ENCODE measurements around the gene KRT14.
"Not testable (repeated sequence)": the region's sequence is repeated elsewhere in the genome, so short reads cannot be mapped to it uniquely, and the experiment has no call there.

The KRT14 gene

GRCh38 chr17:41545829-41546410, 40.8 kb downstream of the KRT14 start:
- no peak for DNase-seq

DNA sequence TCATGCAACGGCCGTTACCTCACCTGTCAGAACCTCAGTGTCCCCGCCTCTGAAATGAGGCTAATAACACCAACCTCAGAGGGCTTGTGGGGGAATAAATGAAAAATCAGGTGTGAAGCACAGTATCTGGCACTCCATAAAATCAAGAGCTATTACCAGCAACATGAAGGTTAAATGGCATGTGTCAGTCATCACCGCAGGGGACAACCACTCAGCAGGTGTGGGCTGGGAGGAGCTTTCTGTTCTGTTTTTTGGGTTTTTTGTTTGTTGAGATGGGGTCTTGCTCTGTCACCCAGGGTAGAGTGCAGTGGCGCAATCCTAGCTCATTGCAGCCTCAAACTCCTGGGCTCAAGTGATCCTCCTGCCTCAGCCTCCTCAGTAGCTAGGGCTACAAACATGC, 41.8 kb downstream of the KRT14 start:
- no peak for DNase-seq

DNA sequence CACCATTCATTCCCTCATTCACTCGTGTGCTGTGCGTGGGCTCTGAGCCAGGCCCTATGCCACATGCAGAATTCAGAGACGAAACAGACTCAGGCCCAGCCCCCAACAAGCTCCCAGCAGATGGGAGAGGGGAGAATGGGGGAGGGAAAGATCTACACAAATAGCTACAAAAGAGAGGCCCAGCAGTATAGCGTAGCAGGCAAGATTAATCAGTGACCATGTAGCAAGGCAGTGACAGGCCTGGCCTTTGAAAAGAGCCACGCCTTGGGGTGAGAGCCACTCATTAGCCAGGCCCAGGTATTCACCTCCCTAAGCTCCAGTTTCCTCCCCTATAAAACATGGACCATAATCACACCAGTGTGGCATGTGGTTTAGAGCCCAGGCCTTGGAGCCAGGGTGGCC, 42.2 kb downstream of the KRT14 start:
- no peak for DNase-seq

DNA sequence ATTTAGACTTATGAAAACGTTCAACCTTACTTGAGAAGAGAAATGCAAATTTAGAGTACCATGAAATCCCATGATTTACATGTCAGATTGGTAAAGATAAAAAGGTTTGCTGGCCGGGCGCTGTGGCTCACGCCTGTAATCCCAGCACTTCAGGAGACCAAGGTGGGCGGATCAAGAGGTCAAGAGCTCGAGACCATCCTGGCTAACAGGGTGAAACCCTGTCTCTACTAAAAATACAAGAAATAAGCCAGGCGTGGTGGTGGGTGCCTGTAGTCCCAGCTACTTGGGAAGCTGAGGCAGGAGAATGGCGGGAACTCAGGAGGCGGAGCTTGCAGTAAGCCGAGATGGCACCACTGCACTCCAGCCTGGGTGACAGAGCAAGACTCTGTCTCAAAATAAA, 43.9 kb downstream of the KRT14 start:
- not testable (repeated sequence) for DNase-seq

DNA sequence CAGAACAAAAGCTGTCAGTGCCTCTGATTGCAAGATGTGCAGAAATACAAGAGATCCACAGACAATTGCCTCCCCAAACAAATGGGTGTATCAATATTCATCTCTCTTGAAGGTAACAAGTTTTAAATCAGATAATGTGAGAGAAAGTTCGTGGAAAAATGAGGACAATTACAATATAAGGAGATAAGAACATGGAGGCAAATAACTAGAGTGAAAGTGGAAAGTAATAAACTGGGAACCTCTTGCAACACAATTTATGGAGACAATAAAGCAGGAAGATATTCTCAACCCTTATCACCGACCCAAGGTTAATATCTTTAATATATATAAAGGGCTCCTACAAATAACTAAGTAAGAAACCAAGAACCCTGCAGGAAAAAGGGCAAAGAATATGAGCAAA, 44.3 kb downstream of the KRT14 start:
- no peak for DNase-seq

- DNase-seq: no peak
Observed at GRCh38 chr17:41540921-41541625, 45.6 kb downstream of the KRT14 start.

DNA sequence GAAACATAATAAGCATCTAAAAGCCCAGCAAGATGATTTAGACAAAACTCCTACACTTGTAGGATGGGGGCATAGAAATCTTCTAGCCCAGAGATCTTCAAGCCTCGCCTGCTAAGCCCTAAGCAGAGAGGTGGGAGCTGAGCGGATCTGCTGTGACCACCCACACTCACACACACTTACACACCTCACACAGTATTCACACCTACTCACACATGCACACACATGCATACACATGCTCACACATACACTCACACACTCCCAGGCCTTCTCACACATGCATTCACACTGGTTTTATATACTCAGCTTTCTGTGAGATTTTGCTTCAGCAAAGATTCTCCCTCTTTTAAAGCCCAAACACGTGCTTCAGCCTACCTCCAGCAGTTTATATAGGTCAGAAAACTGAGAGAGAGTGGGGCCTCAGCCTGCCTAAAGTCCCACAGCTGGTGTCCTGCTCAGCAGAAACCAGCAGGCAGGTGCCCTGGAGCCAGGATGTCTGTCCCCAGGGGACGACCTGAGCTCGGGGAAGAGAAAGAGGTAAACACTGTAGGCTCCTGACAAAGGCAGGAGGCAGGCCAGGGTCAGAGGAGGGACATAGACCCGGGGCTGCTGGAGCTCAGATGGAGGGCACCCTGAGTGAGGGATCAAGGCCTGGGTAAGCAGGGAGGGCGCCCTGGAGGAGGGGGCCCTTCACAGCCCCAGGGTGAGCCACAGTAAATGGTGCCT, 46.6 kb downstream of the KRT14 start:
- no peak for DNase-seq

DNA sequence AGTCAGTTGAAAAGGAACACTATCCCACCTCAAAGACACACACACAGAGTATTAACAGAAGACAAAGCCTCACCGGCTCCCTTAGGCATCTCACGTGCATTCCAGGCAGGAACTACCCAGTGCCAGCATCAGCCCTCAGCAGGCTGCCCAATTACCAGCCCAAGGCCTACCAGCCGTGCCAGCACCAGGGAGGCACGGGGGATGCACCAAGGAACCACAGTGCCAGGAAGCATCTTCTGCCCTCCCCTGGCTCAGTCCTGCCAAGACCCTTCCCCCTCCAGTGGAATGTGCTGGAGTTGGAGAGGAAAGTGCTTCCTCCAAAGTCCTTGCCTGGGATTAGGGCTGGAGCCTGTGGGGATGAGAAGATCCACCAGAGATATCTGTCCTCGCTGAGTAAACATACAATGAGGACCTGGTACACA, 47.6 kb downstream of the KRT14 start:
- no peak for DNase-seq

DNA sequence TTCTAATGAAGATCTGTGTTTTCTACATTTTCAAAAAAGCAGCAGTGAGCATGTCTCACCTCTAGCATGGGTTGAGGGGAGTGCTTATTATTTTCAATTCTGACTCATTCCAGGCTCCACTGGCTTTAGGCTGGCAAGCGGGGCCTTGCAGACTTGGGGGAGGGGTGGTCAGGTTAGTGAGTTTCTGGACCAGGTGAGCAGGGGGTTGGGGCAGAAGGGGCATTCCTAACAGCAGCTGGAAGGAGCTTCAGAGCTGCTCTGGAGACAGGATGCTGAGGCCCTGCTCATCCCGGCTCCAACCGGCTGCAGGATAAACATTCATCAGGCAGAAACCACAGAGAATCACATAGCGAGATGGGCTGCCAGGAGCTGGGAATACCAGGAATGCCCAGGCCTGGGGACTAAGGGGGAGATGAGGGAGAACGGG, 48.1 kb downstream of the KRT14 start:
- DNase-seq: no peak

DNA sequence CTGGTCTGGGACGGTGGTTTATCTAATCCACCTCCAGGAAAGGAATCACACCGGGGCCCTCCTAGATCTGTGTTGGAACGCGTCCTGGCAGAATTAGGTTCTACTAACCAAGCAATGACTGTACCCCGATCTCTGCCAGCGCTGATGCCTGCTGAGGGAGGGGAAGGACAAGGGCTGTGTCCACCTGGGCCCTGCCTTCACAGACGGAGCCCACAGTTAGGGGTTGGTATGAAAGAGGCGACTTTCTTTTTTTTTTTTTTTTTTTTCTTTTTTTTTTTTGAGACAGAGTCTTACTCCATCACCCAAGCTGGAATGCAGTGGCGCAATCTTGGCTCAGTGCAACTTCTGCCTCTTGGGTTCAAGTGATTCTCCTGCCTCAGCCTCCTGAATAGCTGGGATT, 48.7 kb downstream of the KRT14 start:
- DNase-seq: no peak

GRCh38 chr17:41537614-41537954, 49.1 kb downstream of the KRT14 start:
- no peak for DNase-seq

- DNase-seq: no peak
Observed at GRCh38 chr17:41536741-41537613, 49.7 kb downstream of the KRT14 start.

- DNase-seq: no peak
Observed at GRCh38 chr17:41535764-41536481, 50.8 kb downstream of the KRT14 start.

- no peak for DNase-seq
Observed at GRCh38 chr17:41534899-41535546, 51.7 kb downstream of the KRT14 start.

DNA sequence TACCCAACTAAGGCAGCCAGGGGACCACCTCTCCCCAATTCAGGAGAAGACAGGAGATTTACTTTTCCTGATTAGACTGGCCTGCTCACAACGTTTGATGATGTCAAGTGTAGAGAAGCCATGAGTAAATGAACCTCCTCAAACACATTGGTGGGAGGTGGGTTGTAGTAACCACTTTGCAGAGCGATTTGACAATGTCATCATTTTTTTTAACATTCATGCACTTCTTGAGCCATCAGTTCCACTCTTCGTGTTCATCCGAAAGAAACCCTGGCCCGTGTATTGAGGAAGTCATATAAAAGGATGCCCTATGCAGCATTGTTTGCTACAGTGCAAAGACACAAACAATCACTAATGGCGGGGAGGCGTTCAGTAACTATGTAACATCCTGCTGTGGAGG, 53.1 kb downstream of the KRT14 start:
- DNase-seq: no peak

DNA sequence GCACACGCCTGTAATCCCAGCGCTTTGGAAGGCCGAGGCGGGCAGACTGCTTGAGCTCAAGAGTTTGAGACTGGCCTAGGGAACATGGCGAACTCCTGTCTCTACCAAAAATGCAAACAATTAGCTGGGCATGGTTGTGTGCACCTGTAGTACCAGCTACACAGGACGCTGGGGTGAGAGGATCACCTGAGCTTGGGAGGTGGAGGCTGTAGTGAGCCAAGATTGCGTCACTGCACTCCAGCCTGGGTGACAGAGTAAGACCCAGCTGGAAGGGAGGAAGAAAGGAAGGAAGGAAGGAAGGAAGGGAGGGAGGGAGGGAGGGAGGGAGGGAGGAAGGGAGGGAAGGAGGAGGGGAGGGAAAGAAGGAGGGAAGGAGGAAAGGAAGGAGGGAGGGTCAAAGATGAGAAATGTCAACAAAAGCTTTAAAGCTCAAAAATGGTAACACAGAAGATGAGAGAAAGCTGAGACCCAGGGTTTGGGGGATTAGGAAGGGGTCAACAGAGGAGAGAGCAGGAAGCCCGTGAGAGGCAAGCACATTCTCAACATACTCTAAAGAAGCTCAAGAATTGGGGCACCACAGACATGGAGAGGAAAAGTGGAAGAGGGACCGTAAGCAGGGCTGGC, 53.6 kb downstream of the KRT14 start:
- no peak for DNase-seq
